Right atrium auricular region (tissue), 2 donors: ENCODE data around the gene SRGAP3. TPM values are rescaled to one million over a fixed set of nuclear protein-coding genes. Genes with fewer than 3 reads are reported as not detected.

Experiments used
- DNase-seq: peaks from one replicate; pipeline ENCODE4 v3.0.0-alpha.2; 2019; ENCODE audit warnings: low spot score
- H3K27ac ChIP-seq, 2 donors: fragments of 200-600 bp; sonication (generic); 1 replicate in 1 of 2; 2 replicates in 1 of 2; pipeline ENCODE4 v1.5.1; 2016 to 2019
- H3K27me3 ChIP-seq, 2 donors: fragments of 200-600 bp; sonication (generic); one replicate each; pipeline versions ENCODE4 v1.5.1 to v1.6.0; 2017 to 2019
- H3K36me3 ChIP-seq: fragments of 200-600 bp; sonication (generic); one replicate; pipeline ENCODE4 v1.5.1; 2016
- H3K4me1 ChIP-seq, 2 donors: fragments of 200-600 bp; sonication (generic); one replicate each; pipeline versions ENCODE4 v1.5.1 to v1.6.0; 2017 to 2019
- H3K4me3 ChIP-seq, 2 donors: fragments of 200-600 bp; sonication (generic); 1 replicate in 1 of 2; 2 replicates in 1 of 2; pipeline ENCODE4 v1.5.1; 2017 to 2019; ENCODE audit warnings: mild to moderate bottlenecking in 1 of 2, moderate library complexity in 1 of 2
- H3K9me3 ChIP-seq, 2 donors: fragments of 200-600 bp; sonication (generic); one replicate each; pipeline ENCODE4 v1.5.1; 2019
- total RNA-seq, 2 donors: library from RNA; depleted of rRNA; stranded (reverse); fragments of >200 nt; gene quantifications; one replicate each; pipeline ENCODE4 v1.1.0, GENCODE V29; 2016
- TF ChIP-seq, protein P1 (sequence below), 2 donors: fragments of 200-600 bp; sonication (generic); IDR thresholded peaks; one replicate each; pipeline ENCODE4 v1.5.1; 2019; ENCODE audit warnings: antibody characterized with exemption in 2 of 2

The SRGAP3 gene
- total RNA-seq, 2 donors from 2014 or later: 4.0 to 5.0 TPM

GRCh38 chr3:9007928-9008327, 241.5 kb downstream of the SRGAP3 start:
- no peaks in the 10 kb centered on the region for H3K4me1 ChIP-seq

DNA sequence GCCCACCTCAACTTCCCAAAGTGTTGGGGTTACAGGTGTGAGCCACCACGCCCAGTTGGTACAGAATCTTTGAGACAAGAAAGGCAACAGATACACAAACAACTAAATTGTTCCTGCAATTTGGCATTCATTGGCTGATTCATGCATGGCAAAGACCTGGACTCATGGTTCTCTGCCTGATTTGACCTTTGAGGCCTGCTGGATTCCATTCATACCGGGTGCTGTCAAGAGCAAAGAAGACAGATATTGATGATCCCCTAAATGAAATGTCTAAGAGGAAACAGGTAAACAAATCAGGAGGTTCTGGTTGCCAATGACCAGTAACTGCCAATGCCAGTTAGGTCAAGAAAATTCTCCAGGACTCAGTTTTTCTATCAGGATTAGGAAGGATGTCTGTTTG, 242.2 kb downstream of the SRGAP3 start:
- Histone ChIP-seq H3K36me3 (no peaks in the 10 kb centered on the region), H3K27ac (no peak overlapping the region), H3K9me3 (no peaks in the 10 kb centered on the region), H3K4me1 (no peaks in the 10 kb centered on the region), H3K4me3 (no peak overlapping the region), H3K27me3 (no peaks in the 10 kb centered on the region)
- TF ChIP-seq, protein P1, sequence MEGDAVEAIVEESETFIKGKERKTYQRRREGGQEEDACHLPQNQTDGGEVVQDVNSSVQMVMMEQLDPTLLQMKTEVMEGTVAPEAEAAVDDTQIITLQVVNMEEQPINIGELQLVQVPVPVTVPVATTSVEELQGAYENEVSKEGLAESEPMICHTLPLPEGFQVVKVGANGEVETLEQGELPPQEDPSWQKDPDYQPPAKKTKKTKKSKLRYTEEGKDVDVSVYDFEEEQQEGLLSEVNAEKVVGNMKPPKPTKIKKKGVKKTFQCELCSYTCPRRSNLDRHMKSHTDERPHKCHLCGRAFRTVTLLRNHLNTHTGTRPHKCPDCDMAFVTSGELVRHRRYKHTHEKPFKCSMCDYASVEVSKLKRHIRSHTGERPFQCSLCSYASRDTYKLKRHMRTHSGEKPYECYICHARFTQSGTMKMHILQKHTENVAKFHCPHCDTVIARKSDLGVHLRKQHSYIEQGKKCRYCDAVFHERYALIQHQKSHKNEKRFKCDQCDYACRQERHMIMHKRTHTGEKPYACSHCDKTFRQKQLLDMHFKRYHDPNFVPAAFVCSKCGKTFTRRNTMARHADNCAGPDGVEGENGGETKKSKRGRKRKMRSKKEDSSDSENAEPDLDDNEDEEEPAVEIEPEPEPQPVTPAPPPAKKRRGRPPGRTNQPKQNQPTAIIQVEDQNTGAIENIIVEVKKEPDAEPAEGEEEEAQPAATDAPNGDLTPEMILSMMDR (IDR thresholded peaks at IDR 0.05): no peak
- no peak for DNase-seq

More at GRCh38 chr3:9007928-9008327, 241.5 kb downstream of the SRGAP3 start:
- no peak overlapping the region for H3K4me3 ChIP-seq
- H3K27ac ChIP-seq: no peak overlapping the region
- no peaks in the 10 kb centered on the region for H3K36me3 ChIP-seq
- DNase-seq: no peak
- no peaks in the 10 kb centered on the region for H3K9me3 ChIP-seq
- H3K27me3 ChIP-seq: no peaks in the 10 kb centered on the region
- TF ChIP-seq, protein P1 (IDR thresholded peaks at IDR 0.05): no peak

DNA sequence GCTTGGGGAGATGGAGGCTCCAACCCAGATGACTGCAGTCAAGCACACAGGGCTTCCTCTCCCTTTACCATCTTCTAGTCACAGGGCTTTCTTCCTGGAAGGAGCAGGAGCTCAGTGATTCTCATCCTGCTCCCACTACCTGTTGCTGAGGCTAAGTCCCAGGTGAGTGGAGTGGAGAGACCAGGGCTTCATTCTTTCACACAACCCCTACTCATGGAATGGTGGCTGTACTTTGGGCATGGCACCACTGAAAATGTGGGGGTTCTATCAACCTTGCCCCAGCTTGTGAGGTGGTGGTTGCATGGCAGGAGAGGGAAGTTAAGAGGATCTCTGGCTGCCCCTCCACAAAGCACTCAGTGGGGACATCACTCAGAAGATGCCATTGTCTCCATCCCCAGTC, 249.4 kb downstream of the SRGAP3 start:
- H3K27me3 ChIP-seq: no peaks in the 10 kb centered on the region
- DNase-seq: peak; percentile 40
- TF ChIP-seq, protein P1 (IDR thresholded peaks at IDR 0.05): no peak

DNA sequence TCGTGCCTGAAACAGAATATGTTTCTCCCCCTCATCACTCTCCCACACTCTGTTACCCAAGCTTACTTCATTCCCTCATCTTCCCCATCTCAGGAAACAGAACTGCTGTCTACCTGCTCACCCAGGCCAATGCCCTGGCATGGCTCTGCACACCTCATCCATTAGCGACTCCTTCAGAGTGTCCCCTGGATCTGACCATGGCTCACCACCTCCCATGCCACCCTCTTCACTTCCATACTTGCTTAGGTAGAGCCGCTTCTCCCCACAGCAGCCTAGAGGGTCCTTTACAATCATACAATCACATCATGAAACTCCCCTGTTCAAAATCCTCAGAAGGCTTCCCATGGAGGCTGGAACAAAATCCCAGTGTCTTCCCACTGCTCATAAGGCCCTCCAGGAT, 252.3 kb downstream of the SRGAP3 start:
- Histone ChIP-seq H3K36me3 (no peaks in the 10 kb centered on the region), H3K27me3 (no peaks in the 10 kb centered on the region), H3K9me3 (no peaks in the 10 kb centered on the region), H3K27ac (no peak overlapping the region), H3K4me3 (no peak overlapping the region), H3K4me1 (peaks cover 0 to 10% of the 10 kb centered on the region in 2 donors)
- TF ChIP-seq, protein P1 (IDR thresholded peaks at IDR 0.05): no peak
- DNase-seq: peak; percentile 54

More for the DNA sequence above, 249.4 kb downstream of the SRGAP3 start:
- no peak overlapping the region for H3K4me3 ChIP-seq
- H3K4me1 ChIP-seq: peaks cover 0 to 10% of the 10 kb centered on the region in 2 donors
- no peak overlapping the region for H3K27ac ChIP-seq
- no peaks in the 10 kb centered on the region for H3K9me3 ChIP-seq
- no peaks in the 10 kb centered on the region for H3K36me3 ChIP-seq

GRCh38 chr3:8996681-8997121, 252.7 kb downstream of the SRGAP3 start:
- no peak overlapping the region for H3K4me3 ChIP-seq
- no peaks in the 10 kb centered on the region for H3K9me3 ChIP-seq
- no peaks in the 10 kb centered on the region for H3K36me3 ChIP-seq
- DNase-seq: peak; percentile 62
- no peak overlapping the region for H3K27ac ChIP-seq
- TF ChIP-seq, protein P1 (IDR thresholded peaks at IDR 0.05): peak in 1 of 2 donors; percentile 58
- H3K4me1 ChIP-seq: peaks cover 0 to 10% of the 10 kb centered on the region in 2 donors
- H3K27me3 ChIP-seq: no peaks in the 10 kb centered on the region

GRCh38 chr3:8996216-8996615, 253.2 kb downstream of the SRGAP3 start:
- Histone ChIP-seq H3K9me3 (no peaks in the 10 kb centered on the region), H3K27ac (no peak overlapping the region), H3K4me1 (peaks cover 0 to 10% of the 10 kb centered on the region in 2 donors), H3K27me3 (no peaks in the 10 kb centered on the region), H3K4me3 (no peak overlapping the region), H3K36me3 (no peaks in the 10 kb centered on the region)
- TF ChIP-seq, protein P1 (IDR thresholded peaks at IDR 0.05): no peak
- peak; percentile 18 for DNase-seq
